Transverse colon (tissue), 4 donors: Measurements from ENCODE around the gene CSDE1. TPM values are rescaled to one million over a fixed set of nuclear protein-coding genes. Genes with fewer than 3 reads are reported as not detected.

Experiments used
- DNase-seq: peaks from one replicate; pipeline ENCODE4 v3.0.0-alpha.2; 2019
- H3K27ac ChIP-seq, 4 donors: fragments of 200-600 bp; sonication (generic); 2 replicates each; pipeline ENCODE4 v1.5.1; 2016 to 2018; ENCODE audit warnings: inconsistent platforms in 4 of 4
- H3K27me3 ChIP-seq: fragments of 200-600 bp; sonication (generic); 2 replicates; pipeline ENCODE4 v1.5.1; 2017; ENCODE audit warnings: inconsistent platforms
- H3K36me3 ChIP-seq, 4 donors: fragments of 200-600 bp; sonication (generic); 2 replicates each; pipeline ENCODE4 v1.5.1; 2017 to 2019; ENCODE audit warnings: inconsistent platforms in 4 of 4
- H3K4me1 ChIP-seq, 4 donors: fragments of 200-600 bp; sonication (generic); 2 replicates each; pipeline ENCODE4 v1.5.1; 2017 to 2020; ENCODE audit warnings: inconsistent platforms in 4 of 4
- H3K4me3 ChIP-seq, 4 donors: fragments of 200-600 bp; sonication (generic); 1 replicate in 1 of 4; 2 replicates in 3 of 4; pipeline versions ENCODE4 v1.5.1 to v1.6.1; 2017 to 2019; ENCODE audit warnings: inconsistent platforms in 4 of 4
- H3K9me3 ChIP-seq, 2 donors: fragments of 200-600 bp; sonication (generic); 2 replicates each; pipeline ENCODE4 v1.5.1; 2017 to 2019; ENCODE audit warnings: inconsistent platforms in 2 of 2
- CTCF ChIP-seq, 5 experiments: fragments of 200-600 bp in 3 of 5; fragments of 450-650 bp in 2 of 5; sonication (generic) in 3 of 5; IDR thresholded peaks; 1 replicate in 2 of 5; 2 replicates in 3 of 5; pipeline ENCODE4 v1.5.1; 2016 to 2017; ENCODE audit warnings: antibody characterized with exemption in 5 of 5, inconsistent platforms in 3 of 5, mild to moderate bottlenecking in 2 of 5, moderate library complexity in 1 of 5
- EP300 ChIP-seq: sonication (generic); formaldehyde crosslinking; IDR thresholded peaks from one replicate; pipeline ENCODE4 v1.6.1; 2017; ENCODE audit warnings: antibody characterized with exemption, low read depth
- POLR2A ChIP-seq: fragments of 450-650 bp; IDR thresholded peaks from one replicate; pipeline ENCODE4 v1.6.1; 2016; ENCODE audit warnings: antibody characterized with exemption, mild to moderate bottlenecking, moderate library complexity
- POLR2AphosphoS5 ChIP-seq, 3 donors: sonication (generic); formaldehyde crosslinking; IDR thresholded peaks; one replicate each; pipeline ENCODE4 v1.6.1; 2016; ENCODE audit warnings: antibody characterized with exemption in 3 of 3
- WGBS, 2 donors: methylation state at CpG; one replicate each; pipeline ENCODE4 v1.1.5; 2018; ENCODE audit warnings: low coverage in 1 of 2; 5-methylcytosine and 5-hydroxymethylcytosine counted together
- in situ Hi-C, 4 donors: fragments of 200-750 bp; cut with MboI; loops; one replicate each; pipeline versions ENCODE4 v1.15.0 to v1.15.1; 2017; ENCODE audit warnings: low sequenced_read_pairs in 3 of 4, low pct_ligation_motif_present in 1 of 4, low pct_unique_long_range_greater_than_20kb in 1 of 4
- intact Hi-C: fragments of 100-400 bp; cut with DNase I; formaldehyde crosslinking; loops from one replicate; pipeline ENCODE4 v1.15.1; 2023; ENCODE audit warnings: low total_unique reads
- total RNA-seq, 4 donors: library from RNA; depleted of rRNA; stranded (reverse); fragments of >200 nt; gene quantifications; one replicate each; pipeline ENCODE4 v1.1.0, GENCODE V29; 2016

CSDE1 gene
- total RNA-seq, 4 donors from 2014 or later, result 264 to 1,040 (median 739) TPM

GRCh38 chr1:114771992-114772391 lies 14.2 kb upstream of the CSDE1 start:
- TF ChIP-seq POLR2AphosphoS5 (IDR thresholded peaks at IDR 0.05) (no peak), CTCF (IDR thresholded peaks at IDR 0.05) (no peak), POLR2A (no peak), EP300 (no peak)
- Histone ChIP-seq H3K4me1 (no peaks in the 10 kb centered on the region), H3K27me3 (no peaks in the 10 kb centered on the region), H3K4me3 (no peak overlapping the region), H3K36me3 (peaks cover 0 to 17% (median 8%) of the 10 kb centered on the region in 4 donors), H3K9me3 (no peaks in the 10 kb centered on the region), H3K27ac (no peak overlapping the region)
- DNase-seq, result no peak
- intact Hi-C loops (no loop called here), in situ Hi-C loops (no loop called here)
- WGBS, 2 donors, result 87 to 100% methylated on average over 1 of the region's 1 CpG

- in situ Hi-C loops, result no loop called here
- TF ChIP-seq POLR2AphosphoS5 (IDR thresholded peaks at IDR 0.05) (no peak), EP300 (no peak), CTCF (IDR thresholded peaks at IDR 0.05) (no peak), POLR2A (no peak)
- intact Hi-C loops, result no loop called here
- no peak overlapping the region for H3K4me3 ChIP-seq
- H3K27ac ChIP-seq, result no peak overlapping the region
- H3K4me1 ChIP-seq, result no peaks in the 10 kb centered on the region
- H3K27me3 ChIP-seq, result no peaks in the 10 kb centered on the region
- 94% methylated on average over 1 of the region's 1 CpG; no CpG with 5 or more reads in 1 of the 2 donors for WGBS, 2 donors
- peaks cover 0 to 17% (median 8%) of the 10 kb centered on the region in 4 donors for H3K36me3 ChIP-seq
- no peak for DNase-seq
- H3K9me3 ChIP-seq, result no peaks in the 10 kb centered on the region
These were observed 13.2 kb upstream of the CSDE1 start for GRCh38 chr1:114770989-114771388.

GRCh38 chr1:114764689-114765088 lies 6.9 kb upstream of the CSDE1 start:
- no peak for DNase-seq
- H3K4me3 ChIP-seq, result no peak overlapping the region
- H3K27ac ChIP-seq, result no peak overlapping the region
- intact Hi-C loops (no loop called here), in situ Hi-C loops (no loop called here)
- no peaks in the 10 kb centered on the region for H3K36me3 ChIP-seq
- TF ChIP-seq POLR2A (no peak), POLR2AphosphoS5 (IDR thresholded peaks at IDR 0.05) (no peak), EP300 (no peak), CTCF (IDR thresholded peaks at IDR 0.05) (no peak)
- no peaks in the 10 kb centered on the region for H3K9me3 ChIP-seq
- WGBS, 2 donors, result 86 to 88% methylated on average over 4 of the region's 4 CpGs
- H3K27me3 ChIP-seq, result no peaks in the 10 kb centered on the region
- no peaks in the 10 kb centered on the region for H3K4me1 ChIP-seq

- TF ChIP-seq EP300 (no peak), POLR2AphosphoS5 (IDR thresholded peaks at IDR 0.05) (peak in 2 of 3 donors; percentile 21 to 31), CTCF (IDR thresholded peaks at IDR 0.05) (no peak), POLR2A (no peak)
- 20 to 23% methylated on average over 5 to 6 of the region's 6 CpGs for WGBS, 2 donors
- in situ Hi-C loops (no loop called here), intact Hi-C loops (no loop called here)
- H3K27ac ChIP-seq, result peak overlapping the region; percentile 95 to 100 (median 99)
- no peaks in the 10 kb centered on the region for H3K9me3 ChIP-seq
- peak overlapping the region; percentile 73 to 99 (median 92) for H3K4me3 ChIP-seq
- H3K4me1 ChIP-seq, result peaks cover 16 to 46% (median 39%) of the 10 kb centered on the region in 4 donors
- H3K27me3 ChIP-seq, result no peaks in the 10 kb centered on the region
- no peaks in the 10 kb centered on the region for H3K36me3 ChIP-seq
- DNase-seq, result no peak
These were observed 560 bp upstream of the CSDE1 start for GRCh38 chr1:114758256-114758832.
